GM12878 (cell line): ENCODE data around the gene OGFRL1. TPM values are rescaled to one million over a fixed set of nuclear protein-coding genes. Genes with fewer than 3 reads are reported as not detected.

Experiments
- ATAC-seq: fragments of 200-7000 bp; cut with Tn5 transposase; 3 replicates; pipeline ENCODE4 v1.9.1; 2020; ENCODE audit warnings: mild to moderate bottlenecking, moderate library complexity
- BruUV-seq: library from RNA; stranded (reverse); fragments of 400-500 nt; replicated peaks from 2 replicates; lab custom pipeline; 2021; lab: Mats Ljungman, UMichigan
- CTCF ChIA-PET: fragments of 300-600 bp; sonication (Branson Sonifier 250); formaldehyde crosslinking; extraction: SDS; loops from one replicate; lab custom pipeline; 2021; ENCODE audit warnings: inconsistent platforms; lab: Yijun Ruan, JAX
- POLR2A ChIA-PET: fragments of 350-600 bp; formaldehyde crosslinking; extraction: SDS; loops from one replicate; lab custom pipeline; 2021; ENCODE audit warnings: inconsistent platforms; lab: Charles Lee
- RAD21 ChIA-PET: fragments of 300-600 bp; sonication (Branson Sonifier 250); formaldehyde crosslinking; loops from one replicate; lab custom pipeline; 2023; ENCODE audit warnings: antibody characterized with exemption; ENCODE audit not compliant: unreplicated experiment; lab: Charles Lee
- SMC1A ChIA-PET: fragments of 300-600 bp; sonication (Branson Sonifier 250); formaldehyde crosslinking; loops from one replicate; lab custom pipeline; 2023; ENCODE audit not compliant: unreplicated experiment, uncharacterized antibody; lab: Charles Lee
- DNase-seq: peaks from one replicate; pipeline ENCODE4 v3.0.0-alpha.2; 2011; ENCODE audit warnings: low read depth, low spot score
- FAIRE-seq: peaks from 3 replicates; lab custom pipeline; 2011; peaks lifted over from hg19 to GRCh38; lab: Jason Lieb, UNC
- H2AFZ ChIP-seq: 2 replicates; pipeline ENCODE4 v1.6.0; 2011; ENCODE audit warnings: low read depth, low read length, control low read depth; ENCODE audit not compliant: control insufficient read depth
- H3K27ac ChIP-seq: 2 replicates; pipeline ENCODE4 v1.5.1; 2011; ENCODE audit warnings: control low read depth; ENCODE audit not compliant: control insufficient read depth, insufficient read depth
- H3K27me3 ChIP-seq, 2 experiments: replicated peaks in 1 of 2; 2 replicates each; pipeline versions ENCODE4 v1.6.0 to v1.6.1; 2011; ENCODE audit warnings: low read length in 1 of 2; ENCODE audit not compliant: control insufficient read depth in 2 of 2, insufficient read depth in 2 of 2
- H3K36me3 ChIP-seq, 2 experiments: 2 replicates each; pipeline ENCODE4 v1.5.1; 2011; ENCODE audit warnings: low read length in 1 of 2; ENCODE audit not compliant: control insufficient read depth in 2 of 2, insufficient read depth in 2 of 2
- H3K4me1 ChIP-seq: 2 replicates; pipeline ENCODE4 v1.6.1; 2011; ENCODE audit warnings: mild to moderate bottlenecking, low read length, moderate library complexity, mixed read lengths; ENCODE audit not compliant: control insufficient read depth, insufficient read depth
- H3K4me2 ChIP-seq: 2 replicates; pipeline ENCODE4 v1.6.0; 2011; ENCODE audit warnings: control low read depth; ENCODE audit not compliant: control insufficient read depth, insufficient read depth
- H3K4me3 ChIP-seq: fragments of 200-600 bp; sonication (generic); 2 replicates; pipeline ENCODE4 v1.5.1; 2016
- H3K79me2 ChIP-seq: 2 replicates; pipeline ENCODE4 v1.6.0; 2011; ENCODE audit warnings: low read length; ENCODE audit not compliant: control insufficient read depth, insufficient read depth
- H3K9ac ChIP-seq: 2 replicates; pipeline ENCODE4 v1.8.0; 2011; ENCODE audit warnings: low read length, control low read depth, mixed read lengths; ENCODE audit not compliant: control insufficient read depth, insufficient read depth
- H3K9me3 ChIP-seq: replicated peaks from 3 replicates; pipeline ENCODE4 v1.5.1; 2011; ENCODE audit warnings: mild to moderate bottlenecking, low read length; ENCODE audit not compliant: control insufficient read depth, insufficient read depth
- H4K20me1 ChIP-seq: 2 replicates; pipeline ENCODE4 v1.6.0; 2011; ENCODE audit not compliant: control insufficient read depth, insufficient read depth
- EED ChIP-seq: sonication (generic); IDR thresholded peaks from 2 replicates; pipeline ENCODE4 v1.6.1; 2016; ENCODE audit warnings: antibody characterized with exemption, low read depth
- FOXK2 ChIP-seq: fragments of 450-650 bp; IDR thresholded peaks from 2 replicates; pipeline ENCODE4 v1.6.1; 2017; ENCODE audit warnings: mild to moderate bottlenecking, moderate library complexity
- GABPA ChIP-seq: IDR thresholded peaks from 2 replicates; pipeline ENCODE4 v1.6.1; 2014; ENCODE audit warnings: antibody characterized with exemption, low read depth, mild to moderate bottlenecking, inconsistent platforms
- MEF2A ChIP-seq: IDR thresholded peaks from 2 replicates; pipeline ENCODE4 v1.6.1; 2011; ENCODE audit warnings: low read depth, mild to moderate bottlenecking, low read length, moderate library complexity; ENCODE audit not compliant: insufficient read depth
- MTA3 ChIP-seq: IDR thresholded peaks from 2 replicates; pipeline ENCODE4 v1.6.1; 2012; ENCODE audit warnings: low read length, inconsistent platforms, borderline replicate concordance
- STAT3 ChIP-seq: IDR thresholded peaks from 2 replicates; pipeline ENCODE4 v1.6.1; 2011; ENCODE audit warnings: low read depth, low read length, improper control_type of control experiment
- ZNF274 ChIP-seq: IDR thresholded peaks from one replicate; pipeline ENCODE4 v1.8.0; 2011; ENCODE audit not compliant: insufficient read length, insufficient read depth
- ZZZ3 ChIP-seq: IDR thresholded peaks from 2 replicates; pipeline ENCODE4 v1.6.1; 2011; ENCODE audit warnings: low read depth; ENCODE audit not compliant: control insufficient read depth, insufficient read length
- WGBS: methylation state at CpG from one replicate; pipeline ENCODE4 v1.1.6; 2016; ENCODE audit warnings: low lambda C conversion rate; ENCODE audit not compliant: insufficient replicate concordance, insufficient coverage; ENCODE audit errors: missing lambda C conversion rate; 5-methylcytosine and 5-hydroxymethylcytosine counted together
- in situ Hi-C: fragments of 300-500 bp; cut with MboI; formaldehyde crosslinking; loops from 9 replicates; pipeline ENCODE4 v1.14.3; 2018; ENCODE audit warnings: mixed read lengths
- intact Hi-C: fragments of 100-400 bp; cut with micrococcal nuclease; formaldehyde crosslinking; loops from one replicate; pipeline ENCODE4 v1.14.2; 2022; ENCODE audit not compliant: unreplicated experiment
- polyA plus RNA-seq, 11 experiments: library from polyadenylated mRNA; depleted of rRNA in 4 of 11; unstranded in 6 of 11; stranded (reverse) in 5 of 11; fragments of >200 nt; fragmentation: Nextera tagmentation in 4 of 11; fragmentation: Illumina TruSeq in 1 of 11; extraction: Ambion mirVana in 4 of 11; extraction: Trizol in 1 of 11; gene quantifications; 1 replicate in 1 of 11; 2 replicates in 10 of 11; pipeline versions ENCODE4 v1.2.1 to v1.2.3, GENCODE V29; 2011 to 2016; ENCODE audit warnings: inconsistent platforms in 2 of 11, missing spikeins in 2 of 11, low read depth in 1 of 11
- total RNA-seq, 4 experiments: library from RNA; depleted of rRNA in 3 of 4; stranded (reverse); fragments of >200 nt in 3 of 4; fragmentation: Illumina TruSeq in 1 of 4; extraction: Trizol in 1 of 4; gene quantifications; 2 replicates each; pipeline versions ENCODE4 v1.2.1 to v1.2.3, GENCODE V29; 2013 to 2021
- TF ChIP-seq, protein P1 (sequence below), 3 experiments: IDR thresholded peaks in 2 of 3; conservative IDR thresholded peaks in 1 of 3; 2 replicates each; pipeline ENCODE4 v1.5.1; 2011; ENCODE audit warnings: low read depth in 3 of 3, low read length in 3 of 3, mild to moderate bottlenecking in 3 of 3, control low read depth in 2 of 3, moderate library complexity in 2 of 3, inconsistent platforms in 1 of 3, mixed read lengths in 1 of 3; ENCODE audit not compliant: control insufficient read depth in 2 of 3, insufficient read depth in 1 of 3; ENCODE audit errors: extremely low read depth in 1 of 3
- TF ChIP-seq, protein P2 (sequence below): fragments of 450-650 bp; conservative IDR thresholded peaks from 2 replicates; pipeline ENCODE4 v1.6.1; 2017; ENCODE audit warnings: mild to moderate bottlenecking, moderate library complexity
- TF ChIP-seq, protein P3 (sequence below): IDR thresholded peaks from 2 replicates; pipeline ENCODE4 v1.6.1; 2012; ENCODE audit warnings: mild to moderate bottlenecking, low read depth, low read length

Gene OGFRL1
- total and polyA plus RNA-seq, 10 of the 15 experiments (the other 5 are each of a cell fraction or from before 2014, with no cell fraction given): 0.24 to 5.8 (median 2.3) TPM

DNA sequence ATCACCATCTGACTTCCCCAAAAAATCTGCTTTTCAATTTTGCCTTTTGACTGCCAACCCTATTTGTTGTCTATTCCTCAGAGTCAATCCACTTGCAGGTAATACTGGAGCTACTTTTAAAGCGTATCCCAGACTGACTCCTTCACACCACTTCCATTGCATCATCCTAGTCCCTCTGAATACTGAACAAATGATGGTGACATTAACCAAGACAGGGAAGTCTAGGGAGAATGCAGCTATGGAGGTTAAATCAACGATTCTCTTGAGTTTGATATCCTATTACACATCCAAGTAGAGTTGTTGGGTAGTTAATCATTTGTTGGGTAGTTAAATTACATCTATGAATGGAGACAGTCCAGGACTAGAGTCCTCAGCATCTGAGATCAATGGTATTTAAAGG lies 2.0 kb downstream of the OGFRL1 start (continued):
- no peak for TF ChIP-seq MEF2A
- TF ChIP-seq ZZZ3: no peak
- TF ChIP-seq GABPA: no peak

DNA sequence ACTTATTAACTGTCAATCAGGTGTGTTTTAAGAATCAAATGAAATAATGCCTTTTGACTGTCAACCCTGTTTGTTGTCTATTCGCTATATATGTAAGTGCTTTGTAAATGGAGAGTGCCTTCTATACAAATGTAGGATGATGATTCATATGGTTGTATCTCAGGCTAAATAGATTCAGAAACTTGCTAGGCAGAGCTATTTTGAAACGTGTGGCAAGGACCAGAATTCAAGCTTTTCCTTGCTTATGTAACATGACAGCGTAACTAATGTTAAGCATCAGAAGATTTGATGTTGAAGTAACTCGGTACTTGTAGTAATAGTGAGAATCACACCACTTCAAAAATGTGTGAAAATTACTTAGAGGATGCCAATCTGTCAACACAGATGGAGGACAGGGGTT lies 3.4 kb downstream of the OGFRL1 start:
- ATAC-seq: no peak
- Histone ChIP-seq H3K27me3 (no peaks in the 10 kb centered on the region), H3K36me3 (peaks cover 0 to 6% of the 10 kb centered on the region in 2 experiments; a peak in 1 of 4 replicates), H2AFZ (no peak overlapping the region; the same call in 1 of the 2 replicates), H4K20me1 (no peaks in the 10 kb centered on the region), H3K4me2 (peak overlapping the region; percentile 30; the same call in 1 of the 2 replicates), H3K4me3 (peak overlapping the region; percentile 31; the same call in 1 of the 2 replicates), H3K9me3 (no peaks in the 10 kb centered on the region), H3K27ac (no peak overlapping the region), H3K9ac (no peak overlapping the region), H3K79me2 (peaks cover 4% of the 10 kb centered on the region), H3K4me1 (peaks cover 5% of the 10 kb centered on the region; the same call in 1 of the 2 replicates)
- no TSS peak for BruUV-seq
- no peak for FAIRE-seq
- ChIA-PET RAD21 (no interaction called here), SMC1A (interaction anchor here (2.4 kb wide), 1 partner anchor 44 kb away, joined by 5 read pairs; no protein-coding TSS in a partner anchor), POLR2A (no interaction called here), CTCF (interaction anchor here (1.2 kb wide), 1 partner anchor 101 kb away, joined by 4 read pairs; no protein-coding TSS in a partner anchor)
- in situ Hi-C loops: no loop called here
- WGBS: 31% methylated on average over 4 of the region's 4 CpGs
- no peak for DNase-seq
- intact Hi-C loops: no loop called here
- TF ChIP-seq ZNF274 (no peak), STAT3 (no peak), GABPA (no peak), EED (no peak), MTA3 (no peak), FOXK2 (no peak), MEF2A (no peak)
- TF ChIP-seq, protein P1, sequence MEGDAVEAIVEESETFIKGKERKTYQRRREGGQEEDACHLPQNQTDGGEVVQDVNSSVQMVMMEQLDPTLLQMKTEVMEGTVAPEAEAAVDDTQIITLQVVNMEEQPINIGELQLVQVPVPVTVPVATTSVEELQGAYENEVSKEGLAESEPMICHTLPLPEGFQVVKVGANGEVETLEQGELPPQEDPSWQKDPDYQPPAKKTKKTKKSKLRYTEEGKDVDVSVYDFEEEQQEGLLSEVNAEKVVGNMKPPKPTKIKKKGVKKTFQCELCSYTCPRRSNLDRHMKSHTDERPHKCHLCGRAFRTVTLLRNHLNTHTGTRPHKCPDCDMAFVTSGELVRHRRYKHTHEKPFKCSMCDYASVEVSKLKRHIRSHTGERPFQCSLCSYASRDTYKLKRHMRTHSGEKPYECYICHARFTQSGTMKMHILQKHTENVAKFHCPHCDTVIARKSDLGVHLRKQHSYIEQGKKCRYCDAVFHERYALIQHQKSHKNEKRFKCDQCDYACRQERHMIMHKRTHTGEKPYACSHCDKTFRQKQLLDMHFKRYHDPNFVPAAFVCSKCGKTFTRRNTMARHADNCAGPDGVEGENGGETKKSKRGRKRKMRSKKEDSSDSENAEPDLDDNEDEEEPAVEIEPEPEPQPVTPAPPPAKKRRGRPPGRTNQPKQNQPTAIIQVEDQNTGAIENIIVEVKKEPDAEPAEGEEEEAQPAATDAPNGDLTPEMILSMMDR (IDR thresholded peaks at IDR 0.05 in 2 of 3, conservative IDR thresholded peaks at IDR 0.05 in 1 of 3; ENCODE audit: control insufficient read depth in 2 of 3, extremely low read depth in 1 of 3, insufficient read depth in 1 of 3, low read depth in 3 of 3, low read length in 3 of 3): no peak
- TF ChIP-seq, protein P2, sequence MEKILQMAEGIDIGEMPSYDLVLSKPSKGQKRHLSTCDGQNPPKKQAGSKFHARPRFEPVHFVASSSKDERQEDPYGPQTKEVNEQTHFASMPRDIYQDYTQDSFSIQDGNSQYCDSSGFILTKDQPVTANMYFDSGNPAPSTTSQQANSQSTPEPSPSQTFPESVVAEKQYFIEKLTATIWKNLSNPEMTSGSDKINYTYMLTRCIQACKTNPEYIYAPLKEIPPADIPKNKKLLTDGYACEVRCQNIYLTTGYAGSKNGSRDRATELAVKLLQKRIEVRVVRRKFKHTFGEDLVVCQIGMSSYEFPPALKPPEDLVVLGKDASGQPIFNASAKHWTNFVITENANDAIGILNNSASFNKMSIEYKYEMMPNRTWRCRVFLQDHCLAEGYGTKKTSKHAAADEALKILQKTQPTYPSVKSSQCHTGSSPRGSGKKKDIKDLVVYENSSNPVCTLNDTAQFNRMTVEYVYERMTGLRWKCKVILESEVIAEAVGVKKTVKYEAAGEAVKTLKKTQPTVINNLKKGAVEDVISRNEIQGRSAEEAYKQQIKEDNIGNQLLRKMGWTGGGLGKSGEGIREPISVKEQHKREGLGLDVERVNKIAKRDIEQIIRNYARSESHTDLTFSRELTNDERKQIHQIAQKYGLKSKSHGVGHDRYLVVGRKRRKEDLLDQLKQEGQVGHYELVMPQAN: no peak
- TF ChIP-seq, protein P3, sequence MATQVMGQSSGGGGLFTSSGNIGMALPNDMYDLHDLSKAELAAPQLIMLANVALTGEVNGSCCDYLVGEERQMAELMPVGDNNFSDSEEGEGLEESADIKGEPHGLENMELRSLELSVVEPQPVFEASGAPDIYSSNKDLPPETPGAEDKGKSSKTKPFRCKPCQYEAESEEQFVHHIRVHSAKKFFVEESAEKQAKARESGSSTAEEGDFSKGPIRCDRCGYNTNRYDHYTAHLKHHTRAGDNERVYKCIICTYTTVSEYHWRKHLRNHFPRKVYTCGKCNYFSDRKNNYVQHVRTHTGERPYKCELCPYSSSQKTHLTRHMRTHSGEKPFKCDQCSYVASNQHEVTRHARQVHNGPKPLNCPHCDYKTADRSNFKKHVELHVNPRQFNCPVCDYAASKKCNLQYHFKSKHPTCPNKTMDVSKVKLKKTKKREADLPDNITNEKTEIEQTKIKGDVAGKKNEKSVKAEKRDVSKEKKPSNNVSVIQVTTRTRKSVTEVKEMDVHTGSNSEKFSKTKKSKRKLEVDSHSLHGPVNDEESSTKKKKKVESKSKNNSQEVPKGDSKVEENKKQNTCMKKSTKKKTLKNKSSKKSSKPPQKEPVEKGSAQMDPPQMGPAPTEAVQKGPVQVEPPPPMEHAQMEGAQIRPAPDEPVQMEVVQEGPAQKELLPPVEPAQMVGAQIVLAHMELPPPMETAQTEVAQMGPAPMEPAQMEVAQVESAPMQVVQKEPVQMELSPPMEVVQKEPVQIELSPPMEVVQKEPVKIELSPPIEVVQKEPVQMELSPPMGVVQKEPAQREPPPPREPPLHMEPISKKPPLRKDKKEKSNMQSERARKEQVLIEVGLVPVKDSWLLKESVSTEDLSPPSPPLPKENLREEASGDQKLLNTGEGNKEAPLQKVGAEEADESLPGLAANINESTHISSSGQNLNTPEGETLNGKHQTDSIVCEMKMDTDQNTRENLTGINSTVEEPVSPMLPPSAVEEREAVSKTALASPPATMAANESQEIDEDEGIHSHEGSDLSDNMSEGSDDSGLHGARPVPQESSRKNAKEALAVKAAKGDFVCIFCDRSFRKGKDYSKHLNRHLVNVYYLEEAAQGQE: no peak
